H7 (cell line): Measurements from ENCODE around the gene AUTS2. TPM values are rescaled to one million over a fixed set of nuclear protein-coding genes. Genes with fewer than 3 reads are reported as not detected.

ENCODE experiments used
- DNase-seq: peaks from one replicate; pipeline ENCODE4 v3.0.0; 2012
- H3K27me3 ChIP-seq: 2 replicates; pipeline ENCODE4 v1.6.0; 2011; ENCODE audit warnings: mild to moderate bottlenecking, low read length; ENCODE audit not compliant: control insufficient read depth, insufficient read depth
- H3K36me3 ChIP-seq: replicated peaks from 2 replicates; pipeline ENCODE4 v1.5.1; 2011; ENCODE audit warnings: low read length; ENCODE audit not compliant: control insufficient read depth, insufficient read depth
- H3K4me3 ChIP-seq: 2 replicates; pipeline ENCODE4 v1.5.1; 2011; ENCODE audit warnings: low read depth, mild to moderate bottlenecking, control low read depth, low read length, moderate library complexity; ENCODE audit not compliant: insufficient read depth
- total RNA-seq: library from RNA; depleted of rRNA; stranded (reverse); fragments of >200 nt; shearing (Covaris generic); gene quantifications from 2 replicates; pipeline ENCODE4 v1.2.3, GENCODE V29; 2014

The AUTS2 gene
- total RNA-seq, 1 experiment from 2014 or later: 16.1 TPM

- H3K27me3 ChIP-seq: no peaks in the 10 kb centered on the region; the same call in 1 of the 2 replicates
- H3K36me3 ChIP-seq: no peaks in the 10 kb centered on the region
- no peak for DNase-seq
- H3K4me3 ChIP-seq: no peak overlapping the region
Measured at GRCh38 chr7:69652947-69653701, 54.8 kb downstream of the AUTS2 start.

GRCh38 chr7:69653806-69654205 is 55.5 kb downstream of the AUTS2 start:
- no peak overlapping the region for H3K4me3 ChIP-seq
- DNase-seq: no peak
- no peaks in the 10 kb centered on the region for H3K36me3 ChIP-seq

GRCh38 chr7:69654381-69654780 is 56.1 kb downstream of the AUTS2 start:
- no peak for DNase-seq
- Histone ChIP-seq H3K27me3 (no peaks in the 10 kb centered on the region), H3K36me3 (no peaks in the 10 kb centered on the region), H3K4me3 (no peak overlapping the region)

More at GRCh38 chr7:69653806-69654205, 55.5 kb downstream of the AUTS2 start:
- H3K27me3 ChIP-seq: no peaks in the 10 kb centered on the region; the same call in 1 of the 2 replicates

- no peaks in the 10 kb centered on the region for H3K36me3 ChIP-seq
- H3K27me3 ChIP-seq: no peaks in the 10 kb centered on the region
- DNase-seq: no peak
- no peak overlapping the region for H3K4me3 ChIP-seq
Measured at GRCh38 chr7:69654849-69655707, 56.8 kb downstream of the AUTS2 start.

- no peaks in the 10 kb centered on the region for H3K36me3 ChIP-seq
- H3K4me3 ChIP-seq: no peak overlapping the region
- no peak for DNase-seq
- H3K27me3 ChIP-seq: no peaks in the 10 kb centered on the region
Measured at GRCh38 chr7:69656077-69656476, 57.8 kb downstream of the AUTS2 start.

GRCh38 chr7:69656890-69657289 is 58.6 kb downstream of the AUTS2 start:
- no peak for DNase-seq
- Histone ChIP-seq H3K27me3 (no peaks in the 10 kb centered on the region), H3K36me3 (no peaks in the 10 kb centered on the region), H3K4me3 (no peak overlapping the region)

- H3K36me3 ChIP-seq: no peaks in the 10 kb centered on the region
- DNase-seq: no peak
- H3K4me3 ChIP-seq: no peak overlapping the region
- H3K27me3 ChIP-seq: no peaks in the 10 kb centered on the region
Measured at GRCh38 chr7:69657331-69657730, 59.1 kb downstream of the AUTS2 start.

- Histone ChIP-seq H3K4me3 (no peak overlapping the region), H3K27me3 (no peaks in the 10 kb centered on the region), H3K36me3 (no peaks in the 10 kb centered on the region)
- DNase-seq: no peak
Measured at GRCh38 chr7:69657985-69658384, 59.7 kb downstream of the AUTS2 start.

- no peak overlapping the region for H3K4me3 ChIP-seq
Measured at GRCh38 chr7:69659983-69660382, 61.7 kb downstream of the AUTS2 start.

GRCh38 chr7:69661342-69661741 is 63.1 kb downstream of the AUTS2 start:
- Histone ChIP-seq H3K27me3 (no peaks in the 10 kb centered on the region), H3K36me3 (no peaks in the 10 kb centered on the region), H3K4me3 (no peak overlapping the region)
- no peak for DNase-seq

More at GRCh38 chr7:69659983-69660382, 61.7 kb downstream of the AUTS2 start:
- H3K36me3 ChIP-seq: no peaks in the 10 kb centered on the region
- no peaks in the 10 kb centered on the region for H3K27me3 ChIP-seq
- no peak for DNase-seq

GRCh38 chr7:69663911-69664832 is 65.9 kb downstream of the AUTS2 start:
- DNase-seq: no peak
- H3K36me3 ChIP-seq: no peaks in the 10 kb centered on the region
- no peaks in the 10 kb centered on the region for H3K27me3 ChIP-seq
- H3K4me3 ChIP-seq: no peak overlapping the region

- no peaks in the 10 kb centered on the region for H3K27me3 ChIP-seq
- H3K36me3 ChIP-seq: no peaks in the 10 kb centered on the region
- H3K4me3 ChIP-seq: no peak overlapping the region
- DNase-seq: no peak
Measured at GRCh38 chr7:69665369-69665768, 67.1 kb downstream of the AUTS2 start.

- Histone ChIP-seq H3K36me3 (no peaks in the 10 kb centered on the region), H3K27me3 (no peaks in the 10 kb centered on the region), H3K4me3 (no peak overlapping the region)
- DNase-seq: no peak
Measured at GRCh38 chr7:69668339-69668870, 70.1 kb downstream of the AUTS2 start.

- Histone ChIP-seq H3K4me3 (no peak overlapping the region), H3K36me3 (no peaks in the 10 kb centered on the region), H3K27me3 (no peaks in the 10 kb centered on the region)
- DNase-seq: no peak
Measured at GRCh38 chr7:69670701-69671100, 72.4 kb downstream of the AUTS2 start.
